PC-3 (cell line): ENCODE results near the gene ARHGAP26.

ENCODE experiments used
- CTCF ChIP-seq: fragments of 300-600 bp; sonication (generic); conservative IDR thresholded peaks from 2 replicates; pipeline ENCODE4 v1.5.1; 2017; ENCODE audit warnings: antibody characterized with exemption, low read depth, mild to moderate bottlenecking, low read length
- EZH2 ChIP-seq: fragments of 300-600 bp; sonication (generic); IDR thresholded peaks from one replicate; pipeline ENCODE4 v1.6.1; 2017; ENCODE audit warnings: antibody characterized with exemption, mild to moderate bottlenecking, low read length; ENCODE audit not compliant: unreplicated experiment
- EZH2phosphoT487 ChIP-seq: fragments of 300-600 bp; sonication (generic); IDR thresholded peaks from 2 replicates; pipeline ENCODE4 v1.6.1; 2018; ENCODE audit warnings: mild to moderate bottlenecking, antibody characterized with exemption, low read length, borderline replicate concordance

- TF ChIP-seq CTCF: no peak
- TF ChIP-seq EZH2: no peak
- no peak for TF ChIP-seq EZH2phosphoT487
Observed at GRCh38 chr5:143194713-143195112, 424.5 kb downstream of the ARHGAP26 start.
